ENCODE data around the gene DTYMK.

Gene DTYMK

GRCh38 chr2:241708879-241709278, 22.3 kb upstream of the DTYMK start:
- in situ Hi-C loops (cut with MboI; ENCODE audit: low sequenced_read_pairs) = no loop called here

- in situ Hi-C loops (cut with MboI; ENCODE audit: low sequenced_read_pairs) = no loop called here
These were observed 19.9 kb upstream of the DTYMK start for GRCh38 chr2:241706537-241706936.

- in situ Hi-C loops (cut with MboI; ENCODE audit: low sequenced_read_pairs) = no loop called here
These were observed 16.5 kb upstream of the DTYMK start for GRCh38 chr2:241703032-241703604.

- in situ Hi-C loops (cut with MboI; ENCODE audit: low sequenced_read_pairs) = no loop called here
These were observed 15.8 kb upstream of the DTYMK start for GRCh38 chr2:241702155-241703031.

- in situ Hi-C loops (cut with MboI; ENCODE audit: low sequenced_read_pairs) = no loop called here
These were observed 15.0 kb upstream of the DTYMK start, which contains the start of gene ING5 for GRCh38 chr2:241701399-241702154. Gene ING5 (plus strand): TSS chr2:241702039. CDS start chr2:241702066, 27 bp downstream.

- in situ Hi-C loops (cut with MboI; ENCODE audit: low sequenced_read_pairs) = no loop called here
These were observed 14.5 kb upstream of the DTYMK start for GRCh38 chr2:241701149-241701398.

- in situ Hi-C loops (cut with MboI; ENCODE audit: low sequenced_read_pairs) = no loop called here
These were observed 9.0 kb upstream of the DTYMK start for GRCh38 chr2:241695651-241696050.

- in situ Hi-C loops (cut with MboI; ENCODE audit: low sequenced_read_pairs) = no loop called here
These were observed 5.8 kb upstream of the DTYMK start for GRCh38 chr2:241692448-241692847.

GRCh38 chr2:241690202-241690717, 3.6 kb upstream of the DTYMK start:
- in situ Hi-C loops (cut with MboI; ENCODE audit: low sequenced_read_pairs) = no loop called here

GRCh38 chr2:241689306-241689705, 2.7 kb upstream of the DTYMK start:
- in situ Hi-C loops (cut with MboI; ENCODE audit: low sequenced_read_pairs) = no loop called here

- in situ Hi-C loops (cut with MboI; ENCODE audit: low sequenced_read_pairs) = no loop called here
These were observed 328 bp downstream of the DTYMK start for GRCh38 chr2:241686324-241686649.

- in situ Hi-C loops (cut with MboI; ENCODE audit: low sequenced_read_pairs) = no loop called here
These were observed 5.6 kb downstream of the DTYMK start for GRCh38 chr2:241680827-241681599.

- in situ Hi-C loops (cut with MboI; ENCODE audit: low sequenced_read_pairs) = no loop called here
These were observed 6.6 kb downstream of the DTYMK start for GRCh38 chr2:241680044-241680443.

- in situ Hi-C loops (cut with MboI; ENCODE audit: low sequenced_read_pairs) = no loop called here
These were observed 7.7 kb downstream of the DTYMK start for GRCh38 chr2:241678784-241679540.

GRCh38 chr2:241678307-241678706, 8.3 kb downstream of the DTYMK start:
- in situ Hi-C loops (cut with MboI; ENCODE audit: low sequenced_read_pairs) = no loop called here

GRCh38 chr2:241677392-241677791, 9.2 kb downstream of the DTYMK start:
- in situ Hi-C loops (cut with MboI; ENCODE audit: low sequenced_read_pairs) = no loop called here

GRCh38 chr2:241676665-241677064, 9.9 kb downstream of the DTYMK start:
- in situ Hi-C loops (cut with MboI; ENCODE audit: low sequenced_read_pairs) = no loop called here

- in situ Hi-C loops (cut with MboI; ENCODE audit: low sequenced_read_pairs) = no loop called here
These were observed 10.7 kb downstream of the DTYMK start for GRCh38 chr2:241675885-241676284.

GRCh38 chr2:241673797-241674725, 12.6 kb downstream of the DTYMK start:
- in situ Hi-C loops (cut with MboI; ENCODE audit: low sequenced_read_pairs) = no loop called here
